HG02970 (cell line): ENCODE measurements around the gene HBG2.
A peak's percentile ranks its signal among the peaks of the same experiment; 100 is the strongest.
"Not testable (repeated sequence)": the region's sequence is repeated elsewhere in the genome, so short reads cannot be mapped to it uniquely, and the experiment has no call there.

ENCODE experiments used
- ATAC-seq: cut with Tn5 transposase; IDR thresholded peaks from one replicate; pipeline ENCODE4 v1.9.1; 2021; ENCODE audit warnings: mild to moderate bottlenecking, moderate library complexity, moderate number of reproducible peaks; ENCODE audit not compliant: unreplicated experiment, low FRiP score

The HBG2 gene

DNA sequence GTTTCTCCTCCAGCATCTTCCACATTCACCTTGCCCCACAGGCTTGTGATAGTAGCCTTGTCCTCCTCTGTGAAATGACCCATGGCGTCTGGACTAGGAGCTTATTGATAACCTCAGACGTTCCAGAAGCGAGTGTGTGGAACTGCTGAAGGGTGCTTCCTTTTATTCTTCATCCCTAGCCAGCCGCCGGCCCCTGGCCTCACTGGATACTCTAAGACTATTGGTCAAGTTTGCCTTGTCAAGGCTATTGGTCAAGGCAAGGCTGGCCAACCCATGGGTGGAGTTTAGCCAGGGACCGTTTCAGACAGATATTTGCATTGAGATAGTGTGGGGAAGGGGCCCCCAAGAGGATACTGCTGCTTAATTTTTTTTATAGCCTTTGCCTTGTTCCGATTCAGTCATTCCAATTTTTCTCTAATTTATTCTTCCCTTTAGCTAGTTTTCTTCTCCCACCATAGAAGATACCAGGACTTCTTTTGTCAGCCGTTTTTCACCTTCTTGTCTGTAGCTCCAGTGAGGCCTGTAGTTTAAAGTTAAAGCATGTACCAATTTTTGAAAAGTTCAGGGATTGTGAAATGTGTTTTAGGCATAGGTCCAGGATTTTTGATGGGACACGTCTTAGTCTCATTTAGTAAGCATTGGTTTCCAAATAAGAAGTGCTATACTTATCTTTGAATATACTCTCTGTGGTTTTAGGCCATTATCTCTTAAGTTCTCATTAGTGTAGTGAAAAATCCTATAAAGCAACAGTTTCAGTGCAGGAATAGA lies at the start of gene HBG2:
Gene HBG2 (minus strand): TSS at position 136 of the 768 bp plus-strand sequence. CDS start 53 bp downstream, at position 83.
- ATAC-seq, result not testable (repeated sequence)

GRCh38 chr11:5304046-5304445 lies 49.5 kb upstream of the HBG2 start:
- ATAC-seq, result no peak

DNA sequence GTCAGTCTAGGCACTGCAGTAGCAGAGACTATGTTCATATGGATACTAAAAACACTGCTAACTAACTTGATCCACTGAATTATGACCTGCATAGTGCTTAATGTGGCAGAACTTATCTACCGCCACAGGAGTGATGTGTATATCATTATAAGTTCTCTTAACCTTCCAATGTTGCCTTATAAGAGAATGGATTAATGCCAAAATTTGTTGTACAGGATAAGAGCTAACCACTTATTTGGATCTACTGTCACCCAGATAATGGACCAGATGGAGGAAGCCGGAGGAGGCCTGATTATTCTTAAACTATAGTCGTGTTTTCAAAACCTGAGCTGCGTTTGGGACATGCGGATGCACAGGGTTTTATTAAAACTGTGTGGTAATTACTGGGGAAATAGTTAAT lies 49.0 kb upstream of the HBG2 start:
- ATAC-seq, result no peak

DNA sequence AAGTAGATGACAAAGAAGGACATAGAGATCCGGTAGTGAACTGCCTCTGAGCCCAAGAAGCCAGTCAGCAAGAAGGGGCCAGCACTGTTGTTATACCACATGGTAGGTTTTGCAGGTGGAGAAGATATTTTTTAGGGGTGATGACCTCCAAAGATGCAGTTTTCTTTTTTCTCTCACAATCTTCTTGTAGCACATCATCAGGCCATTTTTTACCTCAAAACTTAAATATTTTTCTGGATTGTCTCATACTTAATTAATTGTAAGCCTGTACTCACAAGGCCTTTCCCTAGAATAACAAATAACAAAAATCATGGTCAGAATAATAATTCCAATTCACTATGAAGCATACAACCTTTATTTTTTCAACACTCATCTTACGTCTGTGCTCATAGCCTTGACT lies 47.3 kb upstream of the HBG2 start, which contains the start of gene OR51B4:
Gene OR51B4 (minus strand): TSS at position 101 of the 400 bp plus-strand sequence. CDS start 0 bp downstream, at position 101.
- ATAC-seq, result no peak

DNA sequence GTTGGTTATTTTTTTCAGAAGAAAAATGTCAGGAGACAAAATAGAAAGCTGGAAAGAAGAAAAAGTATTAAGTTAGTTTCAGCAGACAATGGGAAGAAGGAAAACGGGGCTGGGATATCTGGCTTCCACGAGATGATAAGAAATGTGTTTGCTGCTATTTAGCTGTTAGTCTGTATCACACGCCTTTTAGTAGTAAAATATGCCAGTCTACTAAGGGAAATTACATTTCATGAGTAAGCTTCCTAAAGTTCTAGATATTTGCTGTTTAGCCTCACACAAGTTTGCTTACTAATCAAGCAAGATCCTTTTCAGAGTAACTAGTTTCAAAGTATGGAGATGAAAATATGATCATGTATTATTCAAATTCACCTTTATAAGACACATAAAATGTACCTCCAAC lies 45.7 kb upstream of the HBG2 start:
- no peak for ATAC-seq

DNA sequence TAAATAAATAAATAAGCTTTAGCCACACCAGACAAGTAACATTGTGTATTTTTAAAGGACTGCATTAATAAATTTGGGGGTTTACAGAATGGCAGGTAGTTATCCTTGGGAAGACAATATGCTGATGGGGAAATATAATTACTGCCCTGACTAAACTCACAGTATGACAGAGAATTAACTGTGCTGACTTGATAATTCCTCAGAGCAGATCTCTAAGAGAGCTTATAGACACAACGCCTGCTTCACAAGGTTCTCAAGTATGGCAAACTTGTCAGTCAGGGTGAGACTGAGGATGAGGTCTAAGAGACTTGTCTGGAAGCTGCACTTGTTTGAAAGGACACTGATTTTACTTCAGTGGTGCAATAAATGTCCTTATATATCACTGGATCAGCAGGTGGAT lies 43.9 kb upstream of the HBG2 start:
- no peak for ATAC-seq

GRCh38 chr11:5297721-5298323 lies 43.2 kb upstream of the HBG2 start:
- no peak for ATAC-seq

DNA sequence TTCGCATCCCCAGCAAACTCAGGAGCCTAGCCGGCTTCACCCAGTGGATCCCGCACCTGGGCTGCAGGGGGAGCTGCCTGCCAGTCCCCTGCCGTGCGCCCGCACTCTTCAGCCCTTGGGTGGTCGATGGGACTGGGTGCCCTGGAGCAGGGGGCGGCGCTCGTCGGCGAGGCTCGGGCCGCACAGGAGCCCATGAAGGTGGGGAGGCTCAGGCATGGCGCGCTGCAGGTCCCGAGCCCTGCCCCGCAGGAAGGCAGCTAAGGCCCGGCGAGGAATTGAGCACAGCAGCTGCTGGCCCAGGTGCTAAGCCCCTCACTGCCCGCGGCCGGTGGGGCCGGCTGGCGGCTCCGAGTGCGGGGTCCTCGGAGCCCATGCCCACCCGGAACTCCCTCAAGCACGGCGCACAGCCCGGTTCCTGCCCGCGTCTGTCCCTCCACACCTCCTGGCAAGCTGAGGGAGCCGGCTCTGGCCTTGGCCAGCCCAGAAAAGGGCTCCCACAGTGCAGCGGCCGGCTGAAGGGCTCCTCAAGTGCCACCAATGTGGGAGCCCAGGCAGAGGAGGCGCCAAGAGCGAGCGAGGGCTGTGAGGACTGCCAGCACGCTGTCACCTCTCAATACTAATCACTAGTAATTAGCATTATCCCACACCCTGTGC lies 39.9 kb upstream of the HBG2 start:
- not testable (repeated sequence) for ATAC-seq

DNA sequence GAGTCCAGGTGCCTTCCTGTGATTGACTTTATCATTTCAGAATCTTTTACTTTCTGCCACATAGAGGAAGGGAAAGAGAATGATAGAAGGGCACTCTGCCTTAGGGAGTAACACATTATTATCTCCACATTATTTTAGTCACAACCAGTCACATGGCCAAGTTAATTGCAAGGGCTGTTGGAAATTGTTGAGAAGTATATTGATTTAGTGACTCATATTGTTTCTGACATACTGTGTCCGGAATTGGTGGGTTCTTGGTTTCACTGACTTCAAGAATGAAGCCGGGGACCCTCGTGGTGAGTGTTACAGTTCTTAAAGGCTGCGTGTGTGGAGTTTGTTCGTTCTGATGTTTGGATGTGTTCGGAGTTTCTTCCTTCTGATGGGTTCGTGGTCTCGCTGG lies 38.4 kb upstream of the HBG2 start:
- no peak for ATAC-seq

DNA sequence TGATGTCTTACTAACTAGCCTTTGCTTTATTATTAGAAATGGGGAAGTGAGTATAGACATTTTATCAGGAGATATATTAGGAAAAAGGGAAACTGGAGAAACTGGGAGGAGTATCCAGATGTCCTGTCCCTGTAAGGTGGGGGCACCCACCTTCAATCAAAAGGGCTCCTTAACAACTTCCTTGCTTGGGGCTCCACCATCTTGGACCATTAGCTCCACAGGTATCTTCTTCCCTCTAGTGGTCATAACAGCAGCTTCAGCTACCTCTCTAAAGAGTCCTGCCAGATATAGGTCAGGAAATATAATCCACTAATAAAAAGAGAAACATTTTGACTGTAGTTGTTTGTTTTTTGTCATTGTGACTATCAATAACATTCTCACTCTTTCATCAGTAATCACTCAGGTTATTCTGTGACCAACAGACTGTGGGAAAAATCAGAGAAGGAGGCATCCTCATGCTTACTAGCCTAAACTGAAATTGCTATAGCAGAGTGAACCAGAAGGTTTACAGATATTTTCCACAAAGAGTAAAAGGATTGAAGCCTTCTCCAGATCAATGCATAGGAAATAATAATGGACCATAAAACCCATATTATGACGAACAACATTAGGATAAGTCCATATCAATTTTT lies 36.7 kb upstream of the HBG2 start:
- ATAC-seq, result peak; percentile 72

- ATAC-seq, result no peak
These were observed 35.5 kb upstream of the HBG2 start for GRCh38 chr11:5290106-5290505.

- no peak for ATAC-seq
These were observed 35.1 kb upstream of the HBG2 start for GRCh38 chr11:5289696-5290095.

DNA sequence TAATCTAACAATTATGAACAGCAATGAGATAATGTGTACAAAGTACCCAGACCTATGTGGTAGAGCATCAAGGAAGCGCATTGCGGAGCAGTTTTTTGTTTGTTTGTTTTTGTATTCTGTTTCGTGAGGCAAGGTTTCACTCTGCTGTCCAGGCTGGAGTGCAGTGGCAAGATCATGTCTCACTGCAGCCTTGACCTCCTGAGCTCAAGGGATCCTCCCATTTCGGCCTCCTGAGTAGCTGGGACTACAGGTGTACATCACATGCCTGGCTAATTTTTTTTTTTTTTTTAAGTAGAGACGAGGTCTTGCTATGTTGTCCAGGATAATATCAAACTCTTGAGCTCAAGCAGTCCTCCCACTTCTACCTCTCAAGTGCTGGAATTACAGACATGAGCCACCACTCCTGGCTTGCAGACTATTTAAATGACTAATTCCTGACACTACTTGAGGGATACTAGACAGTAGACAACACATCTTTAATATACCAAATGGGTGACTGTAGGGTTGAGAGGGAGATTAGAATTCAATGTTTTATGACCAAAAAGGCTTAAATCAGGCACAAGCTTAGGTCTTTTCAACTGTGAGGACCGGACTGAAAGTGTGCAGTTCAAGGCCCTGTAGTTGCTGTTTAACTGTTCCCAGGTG lies 34.4 kb upstream of the HBG2 start:
- ATAC-seq, result no peak

- no peak for ATAC-seq
These were observed 33.7 kb upstream of the HBG2 start for GRCh38 chr11:5288108-5288905.

GRCh38 chr11:5286901-5287300 lies 32.3 kb upstream of the HBG2 start:
- no peak for ATAC-seq

DNA sequence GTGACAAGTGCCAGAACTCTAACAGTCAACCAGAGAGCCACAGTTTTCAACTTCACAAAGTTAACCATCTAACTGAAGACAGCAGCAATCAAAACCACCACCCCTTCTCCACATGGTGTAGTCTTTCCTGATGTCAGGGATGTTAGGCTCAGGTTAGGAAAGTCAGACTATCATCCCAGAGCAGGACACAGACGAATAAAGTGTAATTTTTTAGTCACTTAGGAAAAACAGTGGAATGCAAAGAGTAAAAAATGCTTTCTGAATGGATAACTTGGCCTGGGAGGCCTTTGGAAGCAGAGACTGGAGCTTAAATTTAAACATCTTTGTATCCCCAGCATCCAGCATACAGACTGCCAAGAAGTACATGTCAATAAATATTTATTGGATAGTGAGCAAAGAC lies 31.8 kb upstream of the HBG2 start:
- ATAC-seq, result no peak

GRCh38 chr11:5285703-5286340 lies 31.2 kb upstream of the HBG2 start:
- ATAC-seq, result no peak

DNA sequence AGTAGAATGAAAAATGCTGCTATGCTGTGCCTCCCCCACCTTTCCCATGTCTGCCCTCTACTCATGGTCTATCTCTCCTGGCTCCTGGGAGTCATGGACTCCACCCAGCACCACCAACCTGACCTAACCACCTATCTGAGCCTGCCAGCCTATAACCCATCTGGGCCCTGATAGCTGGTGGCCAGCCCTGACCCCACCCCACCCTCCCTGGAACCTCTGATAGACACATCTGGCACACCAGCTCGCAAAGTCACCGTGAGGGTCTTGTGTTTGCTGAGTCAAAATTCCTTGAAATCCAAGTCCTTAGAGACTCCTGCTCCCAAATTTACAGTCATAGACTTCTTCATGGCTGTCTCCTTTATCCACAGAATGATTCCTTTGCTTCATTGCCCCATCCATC lies 30.1 kb upstream of the HBG2 start:
- no peak for ATAC-seq

DNA sequence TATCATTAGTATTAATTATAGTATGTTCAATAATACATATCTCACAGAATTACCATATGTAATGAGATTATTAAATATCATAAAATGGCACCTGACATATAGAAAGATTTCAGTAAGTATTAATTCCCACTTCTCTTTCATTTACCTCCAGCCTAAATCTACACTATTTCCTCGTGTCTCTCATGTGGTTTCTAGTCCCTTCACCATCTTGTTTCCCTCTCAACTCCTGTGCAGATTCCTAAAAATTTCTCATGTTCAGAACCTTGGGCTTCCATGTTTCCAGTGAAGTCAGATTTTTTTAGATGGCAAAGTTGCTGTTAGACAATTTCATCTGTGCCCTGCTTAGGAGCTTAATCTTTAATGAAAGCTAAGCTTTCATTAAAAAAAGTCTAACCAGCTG lies 29.3 kb upstream of the HBG2 start:
- ATAC-seq, result no peak
